Measurements from ENCODE around the gene PCSK6. TPM values are rescaled to one million over a fixed set of nuclear protein-coding genes. Genes with fewer than 3 reads are reported as not detected.
"Not testable (repeated sequence)": the region's sequence is repeated elsewhere in the genome, so short reads cannot be mapped to it uniquely, and the experiment has no call there.

The PCSK6 gene
- total RNA-seq, 4 donors from 2014 or later, result 12.8 to 23.2 (median 18.4) TPM

DNA sequence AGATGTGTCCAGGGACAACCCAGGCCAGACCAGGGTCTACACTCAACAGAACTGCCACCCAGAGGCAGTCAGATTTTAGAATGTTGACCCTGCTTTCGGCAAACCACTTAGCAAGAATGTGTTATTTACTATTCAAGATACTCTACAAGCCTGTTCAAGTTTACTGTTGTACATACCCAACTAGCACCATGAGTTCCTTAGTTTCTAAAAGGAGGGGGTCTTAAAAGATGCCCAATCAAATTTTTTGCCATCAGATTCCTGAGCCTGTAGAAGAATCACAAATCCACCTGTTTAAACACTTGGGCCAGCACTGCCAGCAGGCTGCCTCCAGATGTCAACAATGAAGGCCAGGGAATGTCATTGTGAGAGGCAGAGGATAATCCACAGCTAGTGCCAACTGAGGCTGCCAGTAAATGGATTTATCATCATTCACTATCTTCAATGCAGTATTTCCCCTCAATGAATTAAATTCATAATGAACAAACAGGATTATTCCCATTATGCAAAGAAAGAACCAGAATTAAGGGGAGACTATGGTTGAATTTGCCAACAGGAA, 150.9 kb downstream of the PCSK6 start:
- Histone ChIP-seq H3K36me3 (no peaks in the 10 kb centered on the region), H3K27me3 (peaks cover 12% of the 10 kb centered on the region), H3K9me3 (no peaks in the 10 kb centered on the region), H3K27ac (no peak overlapping the region), H3K4me1 (no peaks in the 10 kb centered on the region), H3K4me3 (no peak overlapping the region)
- TF ChIP-seq POLR2A (IDR thresholded peaks at IDR 0.05), result no peak
- no peak for TF ChIP-seq EP300 (IDR thresholded peaks at IDR 0.05)
- TF ChIP-seq POLR2AphosphoS5 (IDR thresholded peaks at IDR 0.05), result no peak
- TF ChIP-seq, protein P1, sequence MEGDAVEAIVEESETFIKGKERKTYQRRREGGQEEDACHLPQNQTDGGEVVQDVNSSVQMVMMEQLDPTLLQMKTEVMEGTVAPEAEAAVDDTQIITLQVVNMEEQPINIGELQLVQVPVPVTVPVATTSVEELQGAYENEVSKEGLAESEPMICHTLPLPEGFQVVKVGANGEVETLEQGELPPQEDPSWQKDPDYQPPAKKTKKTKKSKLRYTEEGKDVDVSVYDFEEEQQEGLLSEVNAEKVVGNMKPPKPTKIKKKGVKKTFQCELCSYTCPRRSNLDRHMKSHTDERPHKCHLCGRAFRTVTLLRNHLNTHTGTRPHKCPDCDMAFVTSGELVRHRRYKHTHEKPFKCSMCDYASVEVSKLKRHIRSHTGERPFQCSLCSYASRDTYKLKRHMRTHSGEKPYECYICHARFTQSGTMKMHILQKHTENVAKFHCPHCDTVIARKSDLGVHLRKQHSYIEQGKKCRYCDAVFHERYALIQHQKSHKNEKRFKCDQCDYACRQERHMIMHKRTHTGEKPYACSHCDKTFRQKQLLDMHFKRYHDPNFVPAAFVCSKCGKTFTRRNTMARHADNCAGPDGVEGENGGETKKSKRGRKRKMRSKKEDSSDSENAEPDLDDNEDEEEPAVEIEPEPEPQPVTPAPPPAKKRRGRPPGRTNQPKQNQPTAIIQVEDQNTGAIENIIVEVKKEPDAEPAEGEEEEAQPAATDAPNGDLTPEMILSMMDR (IDR thresholded peaks at IDR 0.05), result no peak
- no CpG with 5 or more reads among the region's 1 CpG for WGBS, 2 donors (ENCODE audit: low coverage in 1 of 2)
- ATAC-seq, result no peak

DNA sequence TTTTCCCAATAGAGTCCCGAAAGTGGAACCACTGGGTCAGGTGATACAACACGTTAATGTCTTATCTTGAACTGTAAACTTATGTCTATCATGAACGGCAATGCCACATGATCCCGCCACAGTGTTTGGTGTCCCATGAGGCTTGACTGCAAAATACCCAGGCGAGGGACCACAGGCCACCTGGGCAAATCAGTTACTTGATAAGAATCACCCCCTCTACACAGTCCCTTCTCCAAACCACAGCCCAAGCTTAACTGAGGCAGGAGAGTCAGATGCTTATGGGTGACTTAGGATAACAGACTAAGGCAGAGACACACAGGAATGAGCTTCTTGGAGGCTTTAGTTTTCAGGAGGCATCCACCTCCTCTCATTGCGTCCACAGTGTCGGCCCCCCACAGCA, 151.5 kb downstream of the PCSK6 start:
- no peaks in the 10 kb centered on the region for H3K9me3 ChIP-seq
- H3K4me1 ChIP-seq, result no peaks in the 10 kb centered on the region
- TF ChIP-seq POLR2AphosphoS5 (IDR thresholded peaks at IDR 0.05) (no peak), EP300 (IDR thresholded peaks at IDR 0.05) (no peak), POLR2A (IDR thresholded peaks at IDR 0.05) (no peak)
- TF ChIP-seq, protein P1 (IDR thresholded peaks at IDR 0.05), result no peak
- 7% methylated on average over 2 of the region's 7 CpGs; no CpG with 5 or more reads in 1 of the 2 donors for WGBS, 2 donors (ENCODE audit: low coverage in 1 of 2)
- H3K4me3 ChIP-seq, result no peak overlapping the region
- peaks cover 12% of the 10 kb centered on the region for H3K27me3 ChIP-seq
- no peaks in the 10 kb centered on the region for H3K36me3 ChIP-seq
- H3K27ac ChIP-seq, result no peak overlapping the region
- ATAC-seq, result no peak

DNA sequence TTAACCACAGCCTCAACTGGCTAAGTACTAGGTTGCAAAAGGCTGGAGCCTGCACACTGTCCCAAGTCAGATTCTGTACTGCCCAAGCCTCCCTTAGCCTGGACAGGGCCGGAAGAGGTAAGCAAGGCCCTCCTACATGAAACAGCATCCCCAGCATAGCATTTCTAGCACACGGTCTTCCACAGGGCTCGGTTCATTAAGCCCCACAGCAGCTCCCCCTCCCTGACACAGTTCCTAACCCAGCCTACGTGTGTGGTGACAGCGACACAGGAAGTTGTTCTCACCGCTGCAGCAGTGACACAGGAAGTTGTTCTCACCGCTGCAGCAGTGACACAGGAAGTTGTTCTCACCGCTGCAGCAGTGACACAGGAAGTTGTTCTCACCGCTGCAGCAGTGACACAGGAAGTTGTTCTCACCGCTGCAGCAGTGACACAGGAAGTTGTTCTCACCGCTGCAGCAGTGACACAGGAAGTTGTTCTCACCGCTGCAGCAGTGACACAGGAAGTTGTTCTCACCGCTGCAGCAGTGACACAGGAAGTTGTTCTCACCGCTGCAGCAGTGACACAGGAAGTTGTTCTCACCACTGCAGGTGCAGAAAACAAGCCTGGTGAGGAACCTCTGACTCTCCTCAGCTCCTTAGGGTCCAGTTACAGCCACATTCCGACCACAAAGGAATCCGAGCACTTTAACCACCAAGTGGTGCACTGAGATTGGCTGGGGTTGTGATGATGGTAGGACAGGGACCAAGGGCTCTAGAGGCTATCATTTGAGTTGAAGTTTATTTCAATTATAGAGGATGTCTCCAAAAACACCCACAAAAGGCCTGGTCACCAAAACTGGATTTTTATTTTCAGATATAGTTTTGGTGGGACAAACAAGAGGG, 155.4 kb downstream of the PCSK6 start:
- not testable (repeated sequence) for ATAC-seq, H3K4me1 ChIP-seq, H3K36me3 ChIP-seq, H3K27ac ChIP-seq, H3K9me3 ChIP-seq, H3K4me3 ChIP-seq
- peaks cover 12% of the 10 kb centered on the region for H3K27me3 ChIP-seq
- WGBS, 2 donors (ENCODE audit: low coverage in 1 of 2), result 100% methylated on average over 7 of the region's 16 CpGs; no CpG with 5 or more reads in 1 of the 2 donors

DNA sequence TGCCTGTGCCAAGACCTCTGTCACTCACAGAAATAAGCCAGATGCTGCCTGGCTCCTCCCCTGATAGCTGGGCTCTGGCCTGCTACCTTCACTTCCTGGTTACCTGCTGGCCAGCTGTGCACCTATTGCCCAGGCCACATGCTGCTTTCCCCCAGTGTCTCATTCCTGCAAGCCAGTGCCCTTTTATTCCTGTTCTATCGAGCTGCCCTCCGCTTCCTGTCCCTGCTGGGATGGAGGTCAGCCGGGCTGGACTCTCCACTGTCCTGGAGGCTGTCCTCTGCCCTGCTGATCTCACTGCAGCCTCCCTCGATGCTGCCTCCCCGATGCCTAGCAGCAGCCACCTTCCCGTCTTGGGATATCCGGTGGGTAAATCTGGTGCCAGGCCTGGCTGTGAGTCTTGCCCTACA, 157.4 kb downstream of the PCSK6 start:
- no peak for ATAC-seq
- peaks cover 2% of the 10 kb centered on the region for H3K27me3 ChIP-seq
- no peak overlapping the region for H3K27ac ChIP-seq
- no peaks in the 10 kb centered on the region for H3K36me3 ChIP-seq
- no peaks in the 10 kb centered on the region for H3K9me3 ChIP-seq
- no peaks in the 10 kb centered on the region for H3K4me1 ChIP-seq
- no peak overlapping the region for H3K4me3 ChIP-seq
- WGBS, 2 donors (ENCODE audit: low coverage in 1 of 2), result 80 to 92% methylated on average over 1 to 3 of the region's 7 CpGs
- TF ChIP-seq POLR2A (IDR thresholded peaks at IDR 0.05) (no peak), POLR2AphosphoS5 (IDR thresholded peaks at IDR 0.05) (no peak), EP300 (IDR thresholded peaks at IDR 0.05) (no peak)
- TF ChIP-seq, protein P1 (IDR thresholded peaks at IDR 0.05), result no peak

DNA sequence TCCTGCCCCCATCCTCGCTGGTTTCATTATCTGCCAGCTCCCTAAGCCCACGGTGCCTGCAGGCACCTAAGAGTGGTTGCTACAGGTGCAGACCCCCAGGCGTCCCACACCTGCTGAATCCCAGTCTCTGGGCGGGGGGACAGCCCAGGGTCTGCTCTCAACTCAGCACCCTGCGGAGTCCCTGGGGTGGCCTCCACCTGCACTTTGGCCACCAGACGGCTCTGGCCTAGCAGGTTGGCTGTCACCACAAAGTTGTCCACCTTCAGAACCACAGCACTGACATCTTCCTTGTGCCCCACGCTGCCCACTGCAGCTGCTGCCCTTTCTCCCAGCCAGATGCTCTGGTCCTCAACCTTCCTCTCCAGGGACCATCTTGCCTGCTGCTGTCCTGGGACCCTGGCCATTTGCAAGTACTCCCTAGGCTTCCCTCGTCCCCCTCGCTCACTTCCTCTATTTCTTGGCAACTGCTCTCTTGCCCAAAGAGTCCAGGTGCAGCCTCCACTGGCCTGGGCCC, 159.6 kb downstream of the PCSK6 start:
- no peak overlapping the region for H3K4me3 ChIP-seq
- no peaks in the 10 kb centered on the region for H3K4me1 ChIP-seq
- 78 to 100% methylated on average over 1 to 3 of the region's 9 CpGs for WGBS, 2 donors (ENCODE audit: low coverage in 1 of 2)
- peaks cover 6% of the 10 kb centered on the region for H3K27me3 ChIP-seq
- H3K36me3 ChIP-seq, result no peaks in the 10 kb centered on the region
- no peaks in the 10 kb centered on the region for H3K9me3 ChIP-seq
- TF ChIP-seq POLR2A (IDR thresholded peaks at IDR 0.05), result no peak
- no peak for TF ChIP-seq EP300 (IDR thresholded peaks at IDR 0.05)
- TF ChIP-seq, protein P1 (IDR thresholded peaks at IDR 0.05), result no peak
- no peak for TF ChIP-seq POLR2AphosphoS5 (IDR thresholded peaks at IDR 0.05)
- H3K27ac ChIP-seq, result no peak overlapping the region
- no peak for ATAC-seq

Measured in gastroesophageal sphincter (tissue), 4 donors.